ENCODE results near the gene MTMR6. TPM values are rescaled to one million over a fixed set of nuclear protein-coding genes. Genes with fewer than 3 reads are reported as not detected.

MTMR6 gene
- total and polyA plus RNA-seq, 11 donors, result 3.4 to 21.5 (median 17.4) TPM

DNA sequence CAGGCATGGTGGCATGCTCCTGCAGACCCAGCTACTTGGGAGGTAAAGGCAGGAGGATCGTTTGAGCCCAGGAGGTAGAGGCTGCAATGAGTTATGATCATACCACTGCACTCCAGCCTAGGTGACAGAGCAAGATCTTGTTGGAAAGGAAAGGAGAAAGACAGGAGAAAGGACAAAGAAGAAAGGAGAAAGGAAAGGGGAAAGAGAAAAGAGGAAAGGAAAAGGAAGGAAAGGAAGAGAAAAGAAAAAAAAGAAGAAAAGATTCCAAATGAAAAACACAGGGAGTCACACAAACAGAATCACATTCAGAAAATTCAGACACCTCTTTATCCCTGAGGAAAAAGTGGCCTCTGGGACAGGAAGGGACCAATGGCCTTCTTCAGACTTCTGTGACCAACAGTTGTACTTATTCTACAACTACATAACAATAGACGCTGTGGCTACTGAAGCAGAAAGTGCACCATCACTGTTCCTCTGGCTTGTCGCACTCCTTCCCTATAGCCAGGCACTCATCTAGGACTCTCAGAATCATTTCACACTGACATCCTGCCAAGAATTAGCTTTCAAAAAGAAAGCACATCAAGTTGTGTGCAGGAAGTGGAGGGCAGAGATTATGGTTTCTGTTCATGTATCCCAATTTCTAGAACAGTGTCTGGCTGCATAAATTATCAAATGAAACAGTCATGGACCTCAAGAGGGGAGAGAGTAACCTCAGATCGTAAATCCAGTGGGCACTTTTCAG lies 5.9 kb downstream of the MTMR6 start:
- H3K9me3 ChIP-seq, result no peaks in the 10 kb centered on the region
- WGBS, 4 donors, result 49 to 62% (median 53%) methylated on average over 4 of the region's 4 CpGs
- intact Hi-C loops (cut with DNase I), result no loop called here
- TF ChIP-seq POLR2A (IDR thresholded peaks at IDR 0.05) (no peak), CTCF (IDR thresholded peaks at IDR 0.05) (no peak)
- H3K4me1 ChIP-seq, result peaks cover 0 to 64% (median 11%) of the 10 kb centered on the region in 12 donors
- H3K27me3 ChIP-seq, result no peaks in the 10 kb centered on the region
- peak overlapping the region in 2 of 12 donors; percentile 19 to 73 for H3K27ac ChIP-seq
- H3K4me3 ChIP-seq, result no peak overlapping the region
- DNase-seq (no peak), ATAC-seq (peak in 3 of 4 donors; percentile 41 to 73 (median 52))
- peaks cover 0 to 9% (median 0%) of the 10 kb centered on the region in 9 donors for H3K36me3 ChIP-seq

DNA sequence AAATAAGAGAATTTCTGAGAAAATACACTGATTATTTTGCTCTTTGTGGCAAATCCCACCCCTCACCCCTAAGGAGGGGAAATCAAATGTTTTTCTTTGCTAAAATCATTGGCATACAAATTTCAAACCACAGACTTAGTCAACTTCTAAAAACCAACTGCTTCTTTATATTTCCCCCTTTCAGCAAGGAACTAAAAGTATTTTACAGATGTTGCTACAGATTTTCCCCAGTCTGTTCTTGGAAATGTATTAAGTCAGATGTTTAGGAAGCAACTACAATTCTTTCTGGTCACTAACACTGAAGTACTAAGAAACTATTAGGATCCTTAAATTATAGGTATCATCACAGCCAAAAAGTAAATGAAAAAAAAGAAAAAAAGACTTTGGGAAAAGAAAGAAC lies 6.9 kb downstream of the MTMR6 start:
- Histone ChIP-seq H3K36me3 (peaks cover 0 to 9% (median 0%) of the 10 kb centered on the region in 9 donors), H3K27ac (peak overlapping the region in 1 of 12 donors; percentile 73), H3K9me3 (no peaks in the 10 kb centered on the region), H3K27me3 (no peaks in the 10 kb centered on the region), H3K4me1 (peaks cover 0 to 54% (median 3%) of the 10 kb centered on the region in 12 donors), H3K4me3 (no peak overlapping the region)
- intact Hi-C loops (cut with DNase I), result no loop called here
- ATAC-seq (no peak), DNase-seq (no peak)
- TF ChIP-seq POLR2A (IDR thresholded peaks at IDR 0.05) (no peak), CTCF (IDR thresholded peaks at IDR 0.05) (no peak)

DNA sequence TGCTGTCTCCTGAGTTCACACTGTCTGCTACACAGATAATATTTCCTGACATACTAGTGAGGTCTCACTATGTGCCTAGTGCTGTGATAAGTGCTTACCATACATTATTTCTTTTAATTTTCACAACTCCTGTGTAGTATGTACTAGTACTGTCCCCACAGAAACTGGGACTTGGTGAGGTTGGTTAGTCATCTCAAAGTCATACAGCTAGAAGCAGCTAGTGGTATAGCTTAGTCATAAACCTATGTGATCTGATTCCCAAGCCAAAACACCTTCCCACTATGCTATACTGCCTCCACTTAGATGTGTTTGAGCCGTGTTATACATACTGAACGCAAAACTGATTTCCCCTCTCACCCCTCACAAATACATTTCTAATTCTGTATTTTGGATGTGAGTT lies 10.5 kb downstream of the MTMR6 start:
- DNase-seq, result no peak
- 93 to 97% (median 94%) methylated on average over 2 of the region's 2 CpGs for WGBS, 4 donors
- TF ChIP-seq POLR2A (IDR thresholded peaks at IDR 0.05), result no peak
- TF ChIP-seq CTCF (IDR thresholded peaks at IDR 0.05), result no peak
- H3K9me3 ChIP-seq, result no peaks in the 10 kb centered on the region
- H3K4me3 ChIP-seq, result no peak overlapping the region
- H3K27ac ChIP-seq, result no peak overlapping the region
- H3K36me3 ChIP-seq, result peaks cover 0 to 26% (median 22%) of the 10 kb centered on the region in 9 donors
- peaks cover 0 to 27% (median 0%) of the 10 kb centered on the region in 12 donors for H3K4me1 ChIP-seq
- intact Hi-C loops (cut with DNase I), result no loop called here
- no peaks in the 10 kb centered on the region for H3K27me3 ChIP-seq
- no peak for ATAC-seq

GRCh38 chr13:25268561-25268960 lies 18.7 kb downstream of the MTMR6 start:
- H3K27ac ChIP-seq, result no peak overlapping the region
- H3K4me3 ChIP-seq, result no peak overlapping the region
- H3K36me3 ChIP-seq, result peaks cover 0 to 76% (median 60%) of the 10 kb centered on the region in 9 donors
- TF ChIP-seq POLR2A (IDR thresholded peaks at IDR 0.05) (no peak), CTCF (IDR thresholded peaks at IDR 0.05) (no peak)
- H3K9me3 ChIP-seq, result no peaks in the 10 kb centered on the region
- peaks cover 0 to 6% (median 0%) of the 10 kb centered on the region in 12 donors for H3K4me1 ChIP-seq
- intact Hi-C loops (cut with DNase I), result no loop called here
- ATAC-seq (no peak), DNase-seq (no peak)
- WGBS, 4 donors, result 93 to 97% (median 96%) methylated on average over 3 to 6 of the region's 6 CpGs
- no peaks in the 10 kb centered on the region for H3K27me3 ChIP-seq
